Prostate gland (tissue), 2 donors: ENCODE data around the gene INTS14. TPM values are rescaled to one million over a fixed set of nuclear protein-coding genes. Genes with fewer than 3 reads are reported as not detected.
A peak's percentile ranks its signal among the peaks of the same experiment; 100 is the strongest.

Experiments
- DNase-seq: peaks from one replicate; pipeline ENCODE4 v3.0.0-alpha.2; 2019; ENCODE audit warnings: low spot score
- H3K27ac ChIP-seq, 2 donors: fragments of 200-600 bp; sonication (generic); 2 replicates each; pipeline ENCODE4 v1.5.1; 2017 to 2019
- H3K27me3 ChIP-seq: fragments of 200-600 bp; sonication (generic); replicated peaks from 2 replicates; pipeline ENCODE4 v1.5.1; 2019; ENCODE audit not compliant: insufficient read depth
- H3K36me3 ChIP-seq, 2 donors: fragments of 200-600 bp; sonication (generic); 1 replicate in 1 of 2; 2 replicates in 1 of 2; pipeline versions ENCODE4 v1.5.1 to v1.8.1; 2017 to 2019
- H3K4me1 ChIP-seq: fragments of 200-600 bp; sonication (generic); replicated peaks from 2 replicates; pipeline ENCODE4 v1.5.1; 2019
- H3K4me3 ChIP-seq, 2 donors: fragments of 200-600 bp; sonication (generic); 2 replicates each; pipeline ENCODE4 v1.5.1; 2017 to 2019
- H3K9me3 ChIP-seq: fragments of 200-600 bp; sonication (generic); 2 replicates; pipeline ENCODE4 v1.5.1; 2017
- POLR2A ChIP-seq: fragments of 450-650 bp; IDR thresholded peaks from one replicate; pipeline ENCODE4 v1.6.1; 2016; ENCODE audit warnings: antibody characterized with exemption, mild to moderate bottlenecking
- POLR2AphosphoS5 ChIP-seq: sonication (generic); formaldehyde crosslinking; IDR thresholded peaks from one replicate; pipeline ENCODE4 v1.6.1; 2017; ENCODE audit warnings: antibody characterized with exemption
- WGBS: methylation state at CpG from one replicate; pipeline ENCODE4 v1.1.5; 2018; 5-methylcytosine and 5-hydroxymethylcytosine counted together
- intact Hi-C: fragments of 100-400 bp; cut with DNase I; formaldehyde crosslinking; loops from one replicate; pipeline ENCODE4 v1.14.2; 2022
- total RNA-seq, 2 donors: library from RNA; depleted of rRNA; stranded (reverse); fragments of >200 nt; gene quantifications; one replicate each; pipeline ENCODE4 v1.1.0, GENCODE V29; 2016
- TF ChIP-seq, protein P1 (sequence below), 4 experiments: fragments of 200-600 bp in 2 of 4; fragments of 450-650 bp in 2 of 4; sonication (generic) in 2 of 4; IDR thresholded peaks; 1 replicate in 3 of 4; 2 replicates in 1 of 4; pipeline ENCODE4 v1.5.1; 2016 to 2019; ENCODE audit warnings: antibody characterized with exemption in 4 of 4, mild to moderate bottlenecking in 2 of 4, moderate library complexity in 2 of 4

Gene INTS14
- total RNA-seq, 2 donors from 2014 or later: 39.4 to 55.2 TPM

DNA sequence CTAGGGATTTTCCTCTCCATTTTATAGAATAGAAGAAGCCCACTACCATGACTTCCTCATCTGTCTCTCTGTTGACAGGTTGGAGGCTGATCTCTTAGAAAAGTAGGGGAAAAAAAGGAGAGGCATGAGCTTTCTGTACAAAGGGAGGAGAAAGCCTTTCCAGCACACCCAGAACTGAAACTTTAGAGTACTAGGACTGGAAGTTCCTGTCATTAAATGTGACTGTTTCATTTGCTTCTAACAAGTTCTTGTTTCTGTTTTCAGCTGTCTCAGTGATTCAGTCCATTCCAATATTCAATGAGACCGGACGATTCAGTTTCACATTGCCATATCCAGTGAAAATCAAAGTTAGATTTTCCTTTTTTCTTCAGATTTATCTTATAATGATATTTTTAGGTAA is 39.0 kb downstream of the INTS14 start:
- H3K9me3 ChIP-seq: no peaks in the 10 kb centered on the region
- intact Hi-C loops: no loop called here
- no peaks in the 10 kb centered on the region for H3K36me3 ChIP-seq
- TF ChIP-seq, protein P1, sequence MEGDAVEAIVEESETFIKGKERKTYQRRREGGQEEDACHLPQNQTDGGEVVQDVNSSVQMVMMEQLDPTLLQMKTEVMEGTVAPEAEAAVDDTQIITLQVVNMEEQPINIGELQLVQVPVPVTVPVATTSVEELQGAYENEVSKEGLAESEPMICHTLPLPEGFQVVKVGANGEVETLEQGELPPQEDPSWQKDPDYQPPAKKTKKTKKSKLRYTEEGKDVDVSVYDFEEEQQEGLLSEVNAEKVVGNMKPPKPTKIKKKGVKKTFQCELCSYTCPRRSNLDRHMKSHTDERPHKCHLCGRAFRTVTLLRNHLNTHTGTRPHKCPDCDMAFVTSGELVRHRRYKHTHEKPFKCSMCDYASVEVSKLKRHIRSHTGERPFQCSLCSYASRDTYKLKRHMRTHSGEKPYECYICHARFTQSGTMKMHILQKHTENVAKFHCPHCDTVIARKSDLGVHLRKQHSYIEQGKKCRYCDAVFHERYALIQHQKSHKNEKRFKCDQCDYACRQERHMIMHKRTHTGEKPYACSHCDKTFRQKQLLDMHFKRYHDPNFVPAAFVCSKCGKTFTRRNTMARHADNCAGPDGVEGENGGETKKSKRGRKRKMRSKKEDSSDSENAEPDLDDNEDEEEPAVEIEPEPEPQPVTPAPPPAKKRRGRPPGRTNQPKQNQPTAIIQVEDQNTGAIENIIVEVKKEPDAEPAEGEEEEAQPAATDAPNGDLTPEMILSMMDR (IDR thresholded peaks at IDR 0.05): no peak
- TF ChIP-seq POLR2A (no peak), POLR2AphosphoS5 (peak; percentile 25)
- no peak overlapping the region for H3K4me3 ChIP-seq
- WGBS: 54% methylated on average over 2 of the region's 2 CpGs
- no peak for DNase-seq
- H3K27ac ChIP-seq: no peak overlapping the region
- no peaks in the 10 kb centered on the region for H3K27me3 ChIP-seq
- H3K4me1 ChIP-seq: no peaks in the 10 kb centered on the region

DNA sequence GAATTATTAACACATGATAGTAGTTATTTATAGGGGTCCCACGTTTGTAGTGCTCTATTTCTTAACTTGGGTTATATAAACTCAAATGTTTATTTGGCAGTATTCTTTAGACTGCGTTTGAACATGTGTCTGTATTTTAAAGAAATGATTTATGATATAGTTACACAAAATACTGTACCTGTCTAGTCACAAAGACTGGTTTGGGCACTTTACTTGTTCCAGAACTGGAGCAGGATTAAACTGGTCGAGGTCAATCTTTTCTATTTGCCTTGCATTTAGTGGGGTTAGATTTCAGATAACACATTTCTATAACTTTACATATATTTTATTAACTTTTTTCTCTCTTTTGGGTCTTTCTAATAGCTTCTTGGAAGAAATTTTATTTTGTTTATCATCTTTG is 41.2 kb downstream of the INTS14 start:
- Histone ChIP-seq H3K27ac (peak overlapping the region in 1 of 2 donors; percentile 41), H3K27me3 (no peaks in the 10 kb centered on the region), H3K36me3 (no peaks in the 10 kb centered on the region), H3K4me1 (no peaks in the 10 kb centered on the region), H3K4me3 (no peak overlapping the region), H3K9me3 (no peaks in the 10 kb centered on the region)
- TF ChIP-seq POLR2A (no peak), POLR2AphosphoS5 (peak; percentile 75)
- TF ChIP-seq, protein P1 (IDR thresholded peaks at IDR 0.05): no peak
- DNase-seq: peak; percentile 39
- 33% methylated on average over 3 of the region's 3 CpGs for WGBS
- intact Hi-C loops: no loop called here

DNA sequence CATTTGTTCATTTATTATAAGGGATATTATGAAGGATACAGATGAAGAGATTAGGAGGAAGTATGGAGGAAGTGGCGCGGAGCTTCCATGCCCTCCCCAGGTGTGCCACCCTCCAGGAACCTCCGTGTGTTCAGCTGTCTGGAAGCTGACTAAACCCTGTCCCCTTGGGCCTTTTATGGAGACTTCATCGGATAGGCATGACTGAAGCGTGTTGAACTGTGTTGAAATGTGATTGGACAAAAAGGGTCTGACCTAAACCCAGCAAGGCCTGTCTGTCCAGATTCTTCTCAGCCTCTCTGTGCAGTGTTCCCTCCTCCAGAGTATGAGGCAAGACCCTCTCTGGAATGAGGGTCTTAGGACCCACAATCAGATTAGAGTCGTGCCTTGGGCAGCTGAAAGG is 49.0 kb downstream of the INTS14 start:
- 58% methylated on average over 6 of the region's 6 CpGs for WGBS
- intact Hi-C loops: no loop called here

DNA sequence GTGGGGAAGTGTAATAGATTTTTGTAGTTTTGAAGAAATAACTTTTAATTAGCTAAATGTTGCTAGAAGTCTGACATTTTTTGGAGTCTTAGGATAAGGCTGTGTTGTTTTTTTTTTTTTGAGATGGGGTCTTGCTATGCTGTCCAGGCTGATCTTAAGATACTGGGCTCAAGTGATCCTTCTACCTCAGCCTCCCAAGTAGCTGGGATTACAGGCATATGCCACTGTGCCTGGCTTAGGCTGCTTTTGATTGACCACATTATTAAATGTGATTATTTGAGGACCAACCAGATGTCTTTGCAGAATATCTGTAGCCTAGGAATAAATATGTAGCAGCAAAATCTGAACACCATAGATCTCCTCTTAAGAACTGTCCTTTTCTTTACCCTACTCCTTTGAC is 51.0 kb downstream of the INTS14 start:
- Histone ChIP-seq H3K27me3 (no peaks in the 10 kb centered on the region), H3K4me1 (no peaks in the 10 kb centered on the region), H3K36me3 (no peaks in the 10 kb centered on the region), H3K4me3 (no peak overlapping the region), H3K9me3 (no peaks in the 10 kb centered on the region), H3K27ac (no peak overlapping the region)
- DNase-seq: no peak
- intact Hi-C loops: no loop called here
- no peak for TF ChIP-seq POLR2A
- TF ChIP-seq, protein P1 (IDR thresholded peaks at IDR 0.05): no peak

More for the DNA sequence above, 49.0 kb downstream of the INTS14 start:
- TF ChIP-seq, protein P1 (IDR thresholded peaks at IDR 0.05): no peak
- TF ChIP-seq POLR2AphosphoS5: no peak
- TF ChIP-seq POLR2A: no peak
- no peaks in the 10 kb centered on the region for H3K4me1 ChIP-seq
- H3K9me3 ChIP-seq: no peaks in the 10 kb centered on the region
- H3K36me3 ChIP-seq: no peaks in the 10 kb centered on the region
- DNase-seq: no peak
- H3K4me3 ChIP-seq: no peak overlapping the region
- H3K27me3 ChIP-seq: no peaks in the 10 kb centered on the region
- H3K27ac ChIP-seq: no peak overlapping the region

DNA sequence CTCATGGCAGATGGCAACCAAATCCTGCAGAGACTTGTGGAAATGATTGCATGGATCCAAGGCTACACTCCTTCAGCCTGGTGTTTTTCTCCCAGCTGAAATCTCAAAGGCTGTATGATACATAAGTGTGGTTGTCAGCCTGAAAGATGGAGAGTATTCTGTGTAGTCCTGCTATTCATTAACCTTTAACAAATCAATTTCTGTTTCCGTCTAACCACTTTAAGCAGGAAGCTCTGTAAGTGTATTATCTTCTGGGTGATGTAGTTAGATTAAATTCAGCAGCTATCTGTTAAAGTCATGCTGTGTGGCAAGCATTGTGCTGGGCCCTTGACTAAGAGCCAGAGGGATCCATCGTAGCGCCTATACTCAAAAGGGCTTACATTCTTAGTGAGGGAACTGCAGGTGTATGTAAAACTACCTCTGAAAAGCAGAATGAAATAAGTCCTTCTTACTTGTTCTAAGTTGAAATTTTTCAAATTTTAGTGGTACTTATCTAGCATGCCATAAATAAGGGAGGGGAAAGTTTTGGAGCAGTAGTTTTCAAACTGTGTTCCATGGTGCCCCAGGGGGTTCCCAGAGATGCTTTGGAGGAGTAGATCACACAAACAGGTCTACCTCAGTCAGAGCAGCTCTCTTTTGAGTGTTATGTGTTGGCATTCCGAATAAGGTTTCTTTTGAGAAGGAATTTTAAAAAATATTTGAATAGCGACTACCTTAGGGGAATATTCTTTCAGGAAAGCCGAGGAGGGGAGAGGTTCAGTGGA is 51.8 kb downstream of the INTS14 start:
- WGBS: 95% methylated on average over 6 of the region's 6 CpGs
- no peak for DNase-seq

More for the DNA sequence above, 51.8 kb downstream of the INTS14 start:
- no peak for TF ChIP-seq POLR2AphosphoS5
- TF ChIP-seq, protein P1 (IDR thresholded peaks at IDR 0.05): no peak
- Histone ChIP-seq H3K27ac (no peak overlapping the region), H3K27me3 (no peaks in the 10 kb centered on the region), H3K4me3 (no peak overlapping the region), H3K4me1 (no peaks in the 10 kb centered on the region), H3K36me3 (no peaks in the 10 kb centered on the region), H3K9me3 (no peaks in the 10 kb centered on the region)
- intact Hi-C loops: no loop called here
